Measurements from ENCODE around the gene TBC1D32. TPM values are rescaled to one million over a fixed set of nuclear protein-coding genes. Genes with fewer than 3 reads are reported as not detected.

The TBC1D32 gene
- 0.71 to 1.3 TPM (median 0.97 TPM) in 5 replicates for total RNA-seq (2022; extraction: Qiagen RNA extraction)

GRCh38 chr6:121334299-121335086, at the start of gene TBC1D32:
Gene TBC1D32 (minus strand): TSS chr6:121334480. CDS start chr6:121334430, 50 bp downstream.

Other genes starting within 250 kb of the TBC1D32 start
- gene GJA1, start 101.2 kb upstream of the TBC1D32 start, total RNA-seq (2022; extraction: Qiagen RNA extraction), result 48.6 to 69.2 TPM (median 63.2 TPM) in 5 replicates

All from A549 treated with dexamethasone at 1 μM for 4 hours (cell line).